Esophagus muscularis mucosa (tissue), 4 donors: Measurements from ENCODE around the gene FAM149A. TPM values are rescaled to one million over a fixed set of nuclear protein-coding genes. Genes with fewer than 3 reads are reported as not detected.

Experiments used
- DNase-seq: peaks from one replicate; pipeline ENCODE4 v3.0.0-alpha.2; 2017; ENCODE audit errors: extremely low spot score
- H3K27ac ChIP-seq, 4 donors: fragments of 200-600 bp; sonication (generic); replicated peaks in 1 of 4; 1 replicate in 3 of 4; 2 replicates in 1 of 4; pipeline ENCODE4 v1.5.1; 2016 to 2019; ENCODE audit warnings: mild to moderate bottlenecking in 1 of 4
- H3K27me3 ChIP-seq, 4 donors: fragments of 200-600 bp; sonication (generic); one replicate each; pipeline versions ENCODE4 v1.5.1 to v1.6.0; 2016 to 2019
- H3K36me3 ChIP-seq, 4 donors: fragments of 200-600 bp; sonication (generic); one replicate each; pipeline ENCODE4 v1.5.1; 2016 to 2019
- H3K4me1 ChIP-seq, 4 donors: fragments of 200-600 bp; sonication (generic); one replicate each; pipeline ENCODE4 v1.5.1; 2016 to 2019
- H3K4me3 ChIP-seq, 4 donors: fragments of 200-600 bp; sonication (generic); 1 replicate in 2 of 4; 2 replicates in 2 of 4; pipeline ENCODE4 v1.5.1; 2016 to 2019; ENCODE audit warnings: mild to moderate bottlenecking in 4 of 4, moderate library complexity in 1 of 4
- H3K9me3 ChIP-seq, 4 donors: fragments of 200-600 bp; sonication (generic); 1 replicate in 3 of 4; 2 replicates in 1 of 4; pipeline ENCODE4 v1.5.1; 2016 to 2019
- CTCF ChIP-seq, 3 experiments: fragments of 200-600 bp in 2 of 3; fragments of 450-650 bp in 1 of 3; sonication (generic) in 2 of 3; IDR thresholded peaks; one replicate each; pipeline ENCODE4 v1.5.1; 2017 to 2019; ENCODE audit warnings: antibody characterized with exemption in 3 of 3, mild to moderate bottlenecking in 2 of 3, moderate library complexity in 1 of 3
- EP300 ChIP-seq: sonication (generic); formaldehyde crosslinking; IDR thresholded peaks from one replicate; pipeline ENCODE4 v1.6.1; 2017; ENCODE audit warnings: antibody characterized with exemption
- POLR2A ChIP-seq: fragments of 450-650 bp; IDR thresholded peaks from one replicate; pipeline ENCODE4 v1.6.1; 2017; ENCODE audit warnings: antibody characterized with exemption, moderate library complexity, mild to moderate bottlenecking, low read depth
- POLR2AphosphoS5 ChIP-seq, 2 donors: sonication (generic); formaldehyde crosslinking; IDR thresholded peaks; one replicate each; pipeline ENCODE4 v1.6.1; 2017; ENCODE audit warnings: antibody characterized with exemption in 2 of 2
- WGBS: methylation state at CpG from one replicate; pipeline ENCODE4 v1.1.5; 2018; 5-methylcytosine and 5-hydroxymethylcytosine counted together
- intact Hi-C: fragments of 100-400 bp; cut with DNase I; formaldehyde crosslinking; loops from one replicate; pipeline ENCODE4 v1.15.1; 2023
- total RNA-seq, 4 donors: library from RNA; depleted of rRNA; stranded (reverse); fragments of >200 nt; gene quantifications; one replicate each; pipeline versions ENCODE4 v1.1.0 to v1.2.1, GENCODE V29; 2016

The FAM149A gene
- total RNA-seq, 4 donors from 2014 or later: 19.5 to 38.8 (median 33.6) TPM

- DNase-seq: no peak
- H3K27ac ChIP-seq: no peak overlapping the region
- no peaks in the 10 kb centered on the region for H3K4me1 ChIP-seq
- no peak overlapping the region for H3K4me3 ChIP-seq
- peaks cover 0 to 2% (median 0%) of the 10 kb centered on the region in 4 donors for H3K36me3 ChIP-seq
- no peak for TF ChIP-seq POLR2A
- TF ChIP-seq POLR2AphosphoS5 (IDR thresholded peaks at IDR 0.05): no peak
- TF ChIP-seq EP300: no peak
- TF ChIP-seq CTCF (IDR thresholded peaks at IDR 0.05): no peak
- no peaks in the 10 kb centered on the region for H3K27me3 ChIP-seq
- intact Hi-C loops: no loop called here
- H3K9me3 ChIP-seq: peaks cover 0 to 7% (median 0%) of the 10 kb centered on the region in 4 donors
Observed at GRCh38 chr4:186088523-186088922, 16.0 kb upstream of the FAM149A start.

- Histone ChIP-seq H3K36me3 (no peaks in the 10 kb centered on the region), H3K4me3 (no peak overlapping the region), H3K27ac (no peak overlapping the region), H3K27me3 (no peaks in the 10 kb centered on the region), H3K4me1 (peaks cover 0 to 5% (median 0%) of the 10 kb centered on the region in 4 donors), H3K9me3 (peaks cover 0 to 7% (median 0%) of the 10 kb centered on the region in 4 donors)
- intact Hi-C loops: no loop called here
- no peak for DNase-seq
- WGBS: 95% methylated on average over 17 of the region's 17 CpGs
- TF ChIP-seq CTCF (IDR thresholded peaks at IDR 0.05) (no peak), POLR2A (no peak), POLR2AphosphoS5 (IDR thresholded peaks at IDR 0.05) (no peak), EP300 (no peak)
Observed at GRCh38 chr4:186092296-186092695, 12.2 kb upstream of the FAM149A start.

- 67% methylated on average over 13 of the region's 13 CpGs for WGBS
- Histone ChIP-seq H3K27ac (no peak overlapping the region), H3K4me3 (no peak overlapping the region)
Observed at GRCh38 chr4:186095406-186095805, 9.1 kb upstream of the FAM149A start.

GRCh38 chr4:186096681-186097165 lies 7.8 kb upstream of the FAM149A start:
- peak; percentile 90 for DNase-seq
- Histone ChIP-seq H3K27me3 (no peaks in the 10 kb centered on the region), H3K4me1 (peaks cover 0 to 5% (median 0%) of the 10 kb centered on the region in 4 donors), H3K27ac (no peak overlapping the region), H3K4me3 (no peak overlapping the region), H3K36me3 (no peaks in the 10 kb centered on the region), H3K9me3 (no peaks in the 10 kb centered on the region)
- 75% methylated on average over 9 of the region's 9 CpGs for WGBS
- intact Hi-C loops: no loop called here
- TF ChIP-seq POLR2A: no peak
- no peak for TF ChIP-seq EP300
- TF ChIP-seq CTCF (IDR thresholded peaks at IDR 0.05): no peak
- no peak for TF ChIP-seq POLR2AphosphoS5 (IDR thresholded peaks at IDR 0.05)

More at GRCh38 chr4:186095406-186095805, 9.1 kb upstream of the FAM149A start:
- TF ChIP-seq CTCF (IDR thresholded peaks at IDR 0.05) (no peak), POLR2A (no peak), EP300 (no peak), POLR2AphosphoS5 (IDR thresholded peaks at IDR 0.05) (no peak)
- Histone ChIP-seq H3K9me3 (peaks cover 0 to 5% (median 0%) of the 10 kb centered on the region in 4 donors), H3K4me1 (peaks cover 0 to 5% (median 0%) of the 10 kb centered on the region in 4 donors), H3K36me3 (no peaks in the 10 kb centered on the region), H3K27me3 (no peaks in the 10 kb centered on the region)
- intact Hi-C loops: no loop called here
- DNase-seq: peak; percentile 90

DNA sequence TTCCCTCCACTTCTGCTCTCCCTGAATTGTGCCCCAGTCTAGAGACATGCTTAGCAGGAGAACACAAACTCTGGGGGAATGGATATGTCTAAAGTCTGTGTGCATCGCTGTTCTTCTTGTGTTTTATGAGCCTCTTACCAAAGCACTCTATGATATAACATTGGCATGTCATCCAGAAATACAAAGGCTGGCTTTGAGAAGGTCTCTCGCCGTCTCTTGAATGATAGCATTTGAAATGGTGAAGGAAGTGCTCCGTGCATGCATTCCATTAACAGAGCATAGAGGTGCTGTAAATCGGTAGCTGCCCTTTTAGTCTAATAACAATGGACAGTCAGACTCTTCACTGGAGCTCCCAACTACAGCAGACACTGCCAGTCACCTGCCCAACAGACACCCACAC lies 7.1 kb upstream of the FAM149A start:
- TF ChIP-seq POLR2A: no peak
- TF ChIP-seq EP300: no peak
- TF ChIP-seq CTCF (IDR thresholded peaks at IDR 0.05): no peak
- TF ChIP-seq POLR2AphosphoS5 (IDR thresholded peaks at IDR 0.05): no peak
- intact Hi-C loops: no loop called here

More for the DNA sequence above, 7.1 kb upstream of the FAM149A start:
- Histone ChIP-seq H3K9me3 (no peaks in the 10 kb centered on the region), H3K27ac (no peak overlapping the region), H3K27me3 (no peaks in the 10 kb centered on the region), H3K36me3 (no peaks in the 10 kb centered on the region), H3K4me1 (peaks cover 0 to 5% (median 0%) of the 10 kb centered on the region in 4 donors), H3K4me3 (no peak overlapping the region)
- peak; percentile 42 for DNase-seq
- WGBS: 87% methylated on average over 5 of the region's 5 CpGs
